ENCODE results near the gene FGF1.

Gene FGF1

GRCh38 chr5:142610176-142611001 is 75.5 kb downstream of the FGF1 start:
- DNase-seq (ENCODE audit: low spot score), result no peak

- DNase-seq (ENCODE audit: low spot score), result no peak
Observed at GRCh38 chr5:142609142-142609541, 76.7 kb downstream of the FGF1 start.

GRCh38 chr5:142608081-142608480 is 77.8 kb downstream of the FGF1 start:
- DNase-seq (ENCODE audit: low spot score), result no peak

GRCh38 chr5:142605611-142606010 is 80.3 kb downstream of the FGF1 start:
- DNase-seq (ENCODE audit: low spot score), result no peak

GRCh38 chr5:142602720-142603245 is 83.1 kb downstream of the FGF1 start:
- no peak for DNase-seq (ENCODE audit: low spot score)

- no peak for DNase-seq (ENCODE audit: low spot score)
Observed at GRCh38 chr5:142601432-142601831, 84.5 kb downstream of the FGF1 start.

- DNase-seq (ENCODE audit: low spot score), result no peak
Observed at GRCh38 chr5:142600611-142601358, 85.1 kb downstream of the FGF1 start.

GRCh38 chr5:142600092-142600491 is 85.8 kb downstream of the FGF1 start:
- no peak for DNase-seq (ENCODE audit: low spot score)

GRCh38 chr5:142598338-142598700 is 87.6 kb downstream of the FGF1 start:
- no peak for DNase-seq (ENCODE audit: low spot score)

GRCh38 chr5:142597546-142598337 is 88.1 kb downstream of the FGF1 start:
- DNase-seq (ENCODE audit: low spot score), result peak; percentile 12

GRCh38 chr5:142597025-142597424 is 88.9 kb downstream of the FGF1 start:
- DNase-seq (ENCODE audit: low spot score), result no peak

GRCh38 chr5:142592365-142592764 is 93.5 kb downstream of the FGF1 start:
- DNase-seq (ENCODE audit: low spot score), result no peak

- no peak for DNase-seq (ENCODE audit: low spot score)
Observed at GRCh38 chr5:142590451-142591231, 95.2 kb downstream of the FGF1 start.

GRCh38 chr5:142589720-142590119 is 96.2 kb downstream of the FGF1 start:
- DNase-seq (ENCODE audit: low spot score), result no peak

- DNase-seq (ENCODE audit: low spot score), result peak; percentile 9
Observed at GRCh38 chr5:142587354-142587965, 98.4 kb downstream of the FGF1 start.

GRCh38 chr5:142586552-142586951 is 99.3 kb downstream of the FGF1 start:
- DNase-seq (ENCODE audit: low spot score), result no peak

GRCh38 chr5:142585451-142585850 is 100.4 kb downstream of the FGF1 start:
- DNase-seq (ENCODE audit: low spot score), result no peak

GRCh38 chr5:142584891-142585290 is 101.0 kb downstream of the FGF1 start:
- no peak for DNase-seq (ENCODE audit: low spot score)

GRCh38 chr5:142578161-142578830 is 107.6 kb downstream of the FGF1 start:
- DNase-seq (ENCODE audit: low spot score), result no peak

GRCh38 chr5:142576804-142577203 is 109.1 kb downstream of the FGF1 start:
- no peak for DNase-seq (ENCODE audit: low spot score)

- DNase-seq (ENCODE audit: low spot score), result no peak
Observed at GRCh38 chr5:142576303-142576702, 109.6 kb downstream of the FGF1 start.
